HCT116 (cell line): ENCODE measurements around the gene FBXO5. TPM values are rescaled to one million over a fixed set of nuclear protein-coding genes. Genes with fewer than 3 reads are reported as not detected.

ENCODE experiments used
- ATAC-seq: fragments of 200-7000 bp; cut with Tn5 transposase; 2 replicates; pipeline ENCODE4 v1.9.1; 2020; ENCODE audit warnings: mild to moderate bottlenecking, moderate library complexity
- BruUV-seq: library from RNA; stranded (reverse); fragments of 400-500 nt; replicated peaks from 2 replicates; lab custom pipeline; 2021; lab: Mats Ljungman, UMichigan
- CTCF ChIA-PET: fragments of 300-600 bp; sonication (Branson Sonifier 250); formaldehyde crosslinking; loops from one replicate; lab custom pipeline; 2021; ENCODE audit warnings: antibody characterized with exemption; lab: Charles Lee
- POLR2A ChIA-PET: fragments of 300-600, 350-600 bp; sonication (Branson Sonifier 250); formaldehyde crosslinking; loops from one replicate; lab custom pipeline; 2021; ENCODE audit warnings: antibody characterized with exemption; lab: Charles Lee
- RAD21 ChIA-PET, 2 experiments: fragments of 300-600 bp; sonication (Branson Sonifier 250); formaldehyde crosslinking; loops; one replicate each; lab custom pipeline; 2023; ENCODE audit warnings: low total read pairs in 2 of 2; ENCODE audit not compliant: uncharacterized antibody in 2 of 2, unreplicated experiment in 2 of 2, low non-redundant PET in 1 of 2; lab: Charles Lee
- DNase-seq: peaks from one replicate; pipeline ENCODE4 v3.0.0-alpha.2; 2010; ENCODE audit warnings: low read depth, low spot score
- H2AFZ ChIP-seq: fragments of 200-600 bp; shearing (Covaris generic), sonication (generic); 2 replicates; pipeline ENCODE4 v1.6.1; 2017; ENCODE audit warnings: low read depth, mixed run types, mixed read lengths, antibody characterized with exemption, low read length; ENCODE audit not compliant: poor library complexity, severe bottlenecking
- H3K27ac ChIP-seq: 2 replicates; pipeline ENCODE4 v1.5.1; 2012; ENCODE audit warnings: low read depth, low read length
- H3K27me3 ChIP-seq: fragments of 200-600 bp; sonication (generic); 2 replicates; pipeline ENCODE4 v1.6.1; 2016; ENCODE audit warnings: mixed run types, low read length, mixed read lengths; ENCODE audit not compliant: insufficient read depth
- H3K36me3 ChIP-seq, 2 experiments: fragments of 200-500 bp in 1 of 2; fragments of 200-600 bp in 1 of 2; sonication (Bioruptor generic) in 1 of 2; sonication (generic) in 1 of 2; 2 replicates each; pipeline versions ENCODE4 v1.5.1 to v1.6.1; 2014 to 2016; ENCODE audit warnings: low read length in 2 of 2, inconsistent platforms in 1 of 2, mixed read lengths in 1 of 2, mixed run types in 1 of 2; ENCODE audit not compliant: insufficient read depth in 2 of 2, control insufficient read depth in 1 of 2
- H3K4me1 ChIP-seq, 2 experiments: fragments of 200-600 bp in 1 of 2; sonication (generic) in 1 of 2; 2 replicates each; pipeline versions ENCODE4 v1.5.1 to v1.6.1; 2012 to 2017; ENCODE audit warnings: low read length in 2 of 2, inconsistent platforms in 1 of 2, mild to moderate bottlenecking in 1 of 2, mixed read lengths in 1 of 2, mixed run types in 1 of 2, moderate library complexity in 1 of 2; ENCODE audit not compliant: insufficient read depth in 2 of 2, control insufficient read depth in 1 of 2
- H3K4me2 ChIP-seq: fragments of 200-600 bp; sonication (generic); 2 replicates; pipeline ENCODE4 v1.6.1; 2017; ENCODE audit warnings: mixed run types, low read length, mixed read lengths
- H3K4me3 ChIP-seq, 2 experiments: fragments of 200-600 bp in 1 of 2; sonication (generic) in 1 of 2; replicated peaks in 1 of 2; 2 replicates each; pipeline ENCODE4 v1.5.1; 2011 to 2016; ENCODE audit warnings: low read length in 2 of 2, control low read depth in 1 of 2, low read depth in 1 of 2, mild to moderate bottlenecking in 1 of 2, mixed read lengths in 1 of 2, mixed run types in 1 of 2
- H3K79me2 ChIP-seq: fragments of 200-600 bp; sonication (generic); 2 replicates; pipeline ENCODE4 v1.6.1; 2017; ENCODE audit warnings: mild to moderate bottlenecking, mixed run types, low read length, moderate library complexity, mixed read lengths; ENCODE audit not compliant: insufficient read depth
- H3K9ac ChIP-seq: fragments of 200-600 bp; sonication (generic); 2 replicates; pipeline ENCODE4 v1.6.1; 2016; ENCODE audit warnings: low read length, mixed read lengths
- H3K9me2 ChIP-seq: fragments of 200-600 bp; sonication (generic), shearing (Covaris generic); 2 replicates; pipeline ENCODE4 v1.6.1; 2017; ENCODE audit warnings: mixed run types, mild to moderate bottlenecking, moderate library complexity; ENCODE audit not compliant: insufficient read depth
- H3K9me3 ChIP-seq, 2 experiments: fragments of 200-500 bp in 1 of 2; fragments of 200-600 bp in 1 of 2; sonication (Bioruptor generic) in 1 of 2; sonication (generic) in 1 of 2; 2 replicates each; pipeline ENCODE4 v1.6.1; 2014 to 2017; ENCODE audit warnings: low read length in 2 of 2, mixed read lengths in 2 of 2, inconsistent platforms in 1 of 2, low read depth in 1 of 2, mild to moderate bottlenecking in 1 of 2, mixed run types in 1 of 2, moderate library complexity in 1 of 2; ENCODE audit not compliant: control insufficient read depth in 1 of 2, insufficient read depth in 1 of 2
- H4K20me1 ChIP-seq: fragments of 200-600 bp; sonication (generic), shearing (Covaris generic); 2 replicates; pipeline ENCODE4 v1.6.1; 2017; ENCODE audit warnings: mixed run types, mild to moderate bottlenecking, moderate library complexity; ENCODE audit not compliant: insufficient read depth
- ATF3 ChIP-seq: IDR thresholded peaks from 2 replicates; pipeline ENCODE4 v1.6.1; 2012
- CBX3 ChIP-seq: IDR thresholded peaks from 2 replicates; pipeline ENCODE4 v1.6.1; 2012; ENCODE audit warnings: low read depth
- EGR1 ChIP-seq: IDR thresholded peaks from 2 replicates; pipeline ENCODE4 v1.6.1; 2012; ENCODE audit warnings: low read depth
- EZH2 ChIP-seq: fragments of 200-600 bp; sonication (generic); IDR thresholded peaks from 2 replicates; pipeline ENCODE4 v1.6.1; 2017; ENCODE audit warnings: antibody characterized with exemption, mixed run types
- EZH2phosphoT487 ChIP-seq: fragments of 200-600 bp; IDR thresholded peaks from 2 replicates; pipeline ENCODE4 v1.6.1; 2018; ENCODE audit warnings: antibody characterized with exemption, borderline replicate concordance
- RAD21 ChIP-seq: IDR thresholded peaks from 2 replicates; pipeline ENCODE4 v1.6.1; 2012; ENCODE audit warnings: low read depth, mild to moderate bottlenecking
- REST ChIP-seq: IDR thresholded peaks from 2 replicates; pipeline ENCODE4 v1.6.1; 2012; ENCODE audit warnings: low read depth
- SIN3A ChIP-seq: IDR thresholded peaks from 2 replicates; pipeline ENCODE4 v1.6.1; 2012; ENCODE audit warnings: low read depth
- SP1 ChIP-seq: IDR thresholded peaks from 2 replicates; pipeline ENCODE4 v1.6.1; 2012; ENCODE audit warnings: low read depth
- YY1 ChIP-seq: IDR thresholded peaks from 2 replicates; pipeline ENCODE4 v1.6.1; 2011; ENCODE audit warnings: low read length, low read depth, moderate library complexity, mild to moderate bottlenecking; ENCODE audit not compliant: insufficient replicate concordance; ENCODE audit errors: extremely low read depth
- ZBTB33 ChIP-seq: IDR thresholded peaks from 2 replicates; pipeline ENCODE4 v1.6.1; 2011; ENCODE audit warnings: mild to moderate bottlenecking, low read length, moderate library complexity; ENCODE audit not compliant: insufficient replicate concordance; ENCODE audit errors: extremely low read depth
- ZNF274 ChIP-seq: fragments of 200-500 bp; sonication (Bioruptor generic); IDR thresholded peaks from 2 replicates; pipeline ENCODE4 v1.6.1; 2014; ENCODE audit warnings: mild to moderate bottlenecking, low read depth, low read length, inconsistent platforms
- intact Hi-C: fragments of 100-400 bp; cut with micrococcal nuclease; formaldehyde crosslinking; loops from 2 replicates; pipeline ENCODE4 v1.10.0; 2022
- total RNA-seq: library from RNA; stranded (reverse); gene quantifications from one replicate; pipeline ENCODE4 v1.2.1, GENCODE V29; 2021; ENCODE audit not compliant: unreplicated experiment

Gene FBXO5
- total RNA-seq, 1 experiment from 2014 or later: 38.9 TPM

GRCh38 chr6:153028286-153028685, 45.4 kb upstream of the FBXO5 start:
- CTCF ChIA-PET: no interaction called here
- no peaks in the 10 kb centered on the region for H3K79me2 ChIP-seq
- RAD21 ChIA-PET: no interaction called here
- no peaks in the 10 kb centered on the region for H3K4me1 ChIP-seq
- no peaks in the 10 kb centered on the region for H3K27me3 ChIP-seq
- H4K20me1 ChIP-seq: no peaks in the 10 kb centered on the region
- DNase-seq (no peak), ATAC-seq (no peak)
- TF ChIP-seq REST (no peak), CBX3 (no peak), EZH2phosphoT487 (no peak), YY1 (no peak), EGR1 (no peak), RAD21 (no peak), ATF3 (no peak), SIN3A (no peak), ZNF274 (no peak), SP1 (no peak), EZH2 (no peak), ZBTB33 (no peak)
- H3K27ac ChIP-seq: no peak overlapping the region
- intact Hi-C loops: no loop called here
- no peak overlapping the region for H3K4me3 ChIP-seq
- H3K9me2 ChIP-seq: no peaks in the 10 kb centered on the region
- BruUV-seq: no TSS peak
- H3K4me2 ChIP-seq: no peak overlapping the region
- H3K9me3 ChIP-seq: no peaks in the 10 kb centered on the region
- no peak overlapping the region for H3K9ac ChIP-seq
- POLR2A ChIA-PET: no interaction called here
- no peaks in the 10 kb centered on the region for H3K36me3 ChIP-seq
- no peak overlapping the region for H2AFZ ChIP-seq
